H9 (cell line): ENCODE measurements around the gene AATK. TPM values are rescaled to one million over a fixed set of nuclear protein-coding genes. Genes with fewer than 3 reads are reported as not detected.

Source experiments
- DNase-seq: peaks from one replicate; pipeline ENCODE4 v3.0.0-alpha.2; 2017
- H2AFZ ChIP-seq: one replicate; pipeline ENCODE4 v1.6.1; 2013; ENCODE audit warnings: mild to moderate bottlenecking, low read length, control low read depth, moderate library complexity
- H2AK5ac ChIP-seq: 2 replicates; pipeline ENCODE4 v1.6.1; 2013; ENCODE audit warnings: low read length, control low read depth, mixed read lengths; ENCODE audit not compliant: insufficient read length
- H2BK120ac ChIP-seq: one replicate; pipeline ENCODE4 v1.6.1; 2013; ENCODE audit warnings: low read depth, mild to moderate bottlenecking, low read length, control low read depth, inconsistent platforms; ENCODE audit not compliant: poor library complexity, severe bottlenecking
- H2BK12ac ChIP-seq: 2 replicates; pipeline ENCODE4 v1.6.1; 2013; ENCODE audit warnings: low read length, control low read depth, mixed read lengths, low read depth; ENCODE audit not compliant: insufficient read length
- H2BK15ac ChIP-seq: 2 replicates; pipeline ENCODE4 v1.6.1; 2013; ENCODE audit warnings: low read depth, low read length, control low read depth
- H2BK20ac ChIP-seq: one replicate; pipeline ENCODE4 v1.6.1; 2013; ENCODE audit warnings: low read depth, mild to moderate bottlenecking, low read length, control low read depth, inconsistent platforms; ENCODE audit not compliant: poor library complexity, severe bottlenecking
- H2BK5ac ChIP-seq: 2 replicates; pipeline ENCODE4 v1.6.1; 2013; ENCODE audit warnings: low read length, control low read depth, mixed read lengths; ENCODE audit not compliant: insufficient read length
- H3K14ac ChIP-seq: 2 replicates; pipeline ENCODE4 v1.6.1; 2013; ENCODE audit warnings: low read length, control low read depth; ENCODE audit not compliant: insufficient read depth
- H3K18ac ChIP-seq: 2 replicates; pipeline ENCODE4 v1.6.1; 2013; ENCODE audit warnings: low read depth, mild to moderate bottlenecking, mixed read lengths, low read length, control low read depth; ENCODE audit not compliant: insufficient read length
- H3K23ac ChIP-seq: 2 replicates; pipeline ENCODE4 v1.6.1; 2013; ENCODE audit warnings: low read length, control low read depth, mixed read lengths, low read depth; ENCODE audit not compliant: insufficient read length
- H3K23me2 ChIP-seq: 2 replicates; pipeline ENCODE4 v1.6.1; 2013; ENCODE audit warnings: low read depth, mild to moderate bottlenecking, mixed read lengths, low read length, control low read depth; ENCODE audit not compliant: insufficient read length, poor library complexity, severe bottlenecking
- H3K27ac ChIP-seq: 2 replicates; pipeline ENCODE4 v1.5.1; 2013; ENCODE audit warnings: low read length, control low read depth, mixed read lengths, low read depth; ENCODE audit not compliant: insufficient read length
- H3K27me3 ChIP-seq: 2 replicates; pipeline ENCODE4 v1.6.1; 2013; ENCODE audit warnings: low read length, control low read depth, inconsistent platforms; ENCODE audit not compliant: insufficient read depth
- H3K4ac ChIP-seq: 2 replicates; pipeline ENCODE4 v1.6.1; 2013; ENCODE audit warnings: low read depth, mild to moderate bottlenecking, control low read depth, inconsistent platforms, low read length, moderate library complexity
- H3K4me1 ChIP-seq: 2 replicates; pipeline ENCODE4 v1.6.1; 2013; ENCODE audit warnings: low read length, control low read depth, inconsistent platforms; ENCODE audit not compliant: insufficient read depth
- H3K4me2 ChIP-seq: 2 replicates; pipeline ENCODE4 v1.6.1; 2013; ENCODE audit warnings: low read length, control low read depth, mixed read lengths; ENCODE audit not compliant: insufficient read length, insufficient read depth
- H3K56ac ChIP-seq: 2 replicates; pipeline ENCODE4 v1.6.1; 2013; ENCODE audit warnings: low read depth, mild to moderate bottlenecking, mixed read lengths, low read length, control low read depth; ENCODE audit not compliant: insufficient read length
- H3K79me1 ChIP-seq: 2 replicates; pipeline ENCODE4 v1.6.1; 2013; ENCODE audit warnings: low read depth, mild to moderate bottlenecking, moderate library complexity, low read length, control low read depth, inconsistent platforms; ENCODE audit not compliant: insufficient read depth, poor library complexity, severe bottlenecking
- H3K79me2 ChIP-seq: 2 replicates; pipeline ENCODE4 v1.6.1; 2013; ENCODE audit warnings: low read length, control low read depth, inconsistent platforms; ENCODE audit not compliant: insufficient read depth
- H3K9ac ChIP-seq: 2 replicates; pipeline ENCODE4 v1.6.1; 2013; ENCODE audit warnings: low read length, control low read depth, mixed read lengths; ENCODE audit not compliant: insufficient read length; ENCODE audit errors: extremely low read depth
- H3K9me3 ChIP-seq: one replicate; pipeline ENCODE4 v1.6.1; 2013; ENCODE audit warnings: low read depth, low read length, inconsistent platforms; ENCODE audit not compliant: control insufficient read depth
- H3T11ph ChIP-seq: one replicate; pipeline ENCODE4 v1.6.1; 2013; ENCODE audit warnings: mild to moderate bottlenecking, low read length, control low read depth, inconsistent platforms
- H4K20me1 ChIP-seq: one replicate; pipeline ENCODE4 v1.6.1; 2013; ENCODE audit not compliant: control insufficient read depth, insufficient read length, insufficient read depth
- H4K5ac ChIP-seq: 2 replicates; pipeline ENCODE4 v1.6.1; 2013; ENCODE audit warnings: low read depth, mild to moderate bottlenecking, mixed read lengths, low read length, control low read depth; ENCODE audit not compliant: insufficient read length
- H4K8ac ChIP-seq: replicated peaks from 2 replicates; pipeline ENCODE4 v1.6.1; 2013; ENCODE audit warnings: low read length, control low read depth, mixed read lengths, low read depth; ENCODE audit not compliant: insufficient read length
- H4K91ac ChIP-seq: 2 replicates; pipeline ENCODE4 v1.6.1; 2013; ENCODE audit warnings: low read depth, mild to moderate bottlenecking, moderate library complexity, mixed read lengths, low read length, control low read depth; ENCODE audit not compliant: insufficient read length
- H3K27ac Mint-ChIP-seq, 3 experiments: 2 replicates in 2 of 3; 3 replicates in 1 of 3; pipeline ENCODE4 v1.8.0; 2020 to 2021; ENCODE audit warnings: mixed read lengths in 3 of 3, mild to moderate bottlenecking in 1 of 3, moderate library complexity in 1 of 3
- H3K27me3 Mint-ChIP-seq: 2 replicates; pipeline ENCODE4 v1.8.0; 2021; ENCODE audit warnings: low read depth, mild to moderate bottlenecking, moderate library complexity, mixed read lengths
- H3K36me3 Mint-ChIP-seq, 3 experiments: 2 replicates in 2 of 3; 3 replicates in 1 of 3; pipeline ENCODE4 v1.8.0; 2020 to 2021; ENCODE audit warnings: low read depth in 3 of 3, mixed read lengths in 3 of 3; ENCODE audit not compliant: insufficient read depth in 1 of 3
- H3K4me1 Mint-ChIP-seq, 2 experiments: 2 replicates each; pipeline ENCODE4 v1.8.0; 2020; ENCODE audit warnings: mixed read lengths in 2 of 2
- H3K4me3 Mint-ChIP-seq, 2 experiments: 2 replicates in 1 of 2; 3 replicates in 1 of 2; pipeline ENCODE4 v1.8.0; 2020 to 2021; ENCODE audit warnings: mild to moderate bottlenecking in 2 of 2, mixed read lengths in 2 of 2, moderate library complexity in 1 of 2
- H3K9me3 Mint-ChIP-seq, 2 experiments: 2 replicates in 1 of 2; 3 replicates in 1 of 2; pipeline ENCODE4 v1.8.0; 2020; ENCODE audit warnings: mild to moderate bottlenecking in 2 of 2, mixed read lengths in 2 of 2, moderate library complexity in 1 of 2
- CTCF ChIP-seq: fragments of 200-600 bp; sonication (generic); conservative IDR thresholded peaks from 3 replicates; pipeline ENCODE4 v1.8.0; 2021; ENCODE audit warnings: antibody characterized with exemption, mild to moderate bottlenecking
- WGBS: extraction: QIAGEN DNeasy Blood & Tissue Kit; methylation state at CpG from one replicate; pipeline ENCODE4 v1.1.7; 2013; ENCODE audit warnings: missing lambda C conversion rate, low lambda C conversion rate, mixed read lengths; ENCODE audit not compliant: insufficient read length; ENCODE audit errors: extremely low coverage; 5-methylcytosine and 5-hydroxymethylcytosine counted together
- total RNA-seq: library from RNA; stranded (reverse); gene quantifications from 2 replicates; pipeline ENCODE4 v1.2.1, GENCODE V29; 2021

The AATK gene
- total RNA-seq, 1 experiment from 2014 or later, result 2.4 TPM

GRCh38 chr17:81097134-81097942 lies 68.7 kb downstream of the AATK start:
- H3K4me2 ChIP-seq, result no peak overlapping the region
- no peak overlapping the region for H3K9ac ChIP-seq

More at GRCh38 chr17:81097134-81097942, 68.7 kb downstream of the AATK start:
- H3K9me3 Mint-ChIP-seq, result no peaks in the 10 kb centered on the region; a peak in 1 of 5 replicates
- Histone ChIP-seq H2BK5ac (no peak overlapping the region), H3K9me3 (no peaks in the 10 kb centered on the region), H3K4ac (no peak overlapping the region), H4K8ac (no peak overlapping the region), H4K20me1 (no peaks in the 10 kb centered on the region), H3K23ac (no peak overlapping the region), H4K5ac (no peak overlapping the region), H2AK5ac (no peak overlapping the region), H2BK15ac (no peak overlapping the region), H3T11ph (no peak overlapping the region), H4K91ac (no peak overlapping the region), H2AFZ (no peak overlapping the region), H3K4me1 (no peaks in the 10 kb centered on the region; the same call in 1 of the 2 replicates), H2BK12ac (no peak overlapping the region), H3K14ac (peak overlapping the region; percentile 81), H3K79me1 (no peaks in the 10 kb centered on the region), H3K56ac (no peak overlapping the region), H2BK120ac (no peak overlapping the region), H3K27ac (no peak overlapping the region), H2BK20ac (no peak overlapping the region), H3K23me2 (no peaks in the 10 kb centered on the region), H3K79me2 (no peaks in the 10 kb centered on the region), H3K18ac (peak overlapping the region; percentile 61), H3K27me3 (no peaks in the 10 kb centered on the region)
- peak; percentile 87 for DNase-seq
- peaks cover 30 to 40% of the 10 kb centered on the region in 2 experiments for H3K4me1 Mint-ChIP-seq
- no peak overlapping the region for H3K4me3 Mint-ChIP-seq
- peaks cover 3% of the 10 kb centered on the region; the same call in 1 of the 2 replicates for H3K27me3 Mint-ChIP-seq
- WGBS, result no CpG with 5 or more reads among the region's 31 CpGs
- no peak overlapping the region; a peak in 1 of 7 replicates for H3K27ac Mint-ChIP-seq
- peak; percentile 72 for TF ChIP-seq CTCF
- H3K36me3 Mint-ChIP-seq, result no peaks in the 10 kb centered on the region; a peak in 2 of 7 replicates
